IMR-90 (cell line): Measurements from ENCODE around the gene PEA15. TPM values are rescaled to one million over a fixed set of nuclear protein-coding genes. Genes with fewer than 3 reads are reported as not detected.

ENCODE experiments used
- ATAC-seq: fragments of 200-7000 bp; cut with Tn5 transposase; 2 replicates; pipeline ENCODE4 v1.9.1; 2020; ENCODE audit warnings: low read depth, mild to moderate bottlenecking, moderate library complexity
- BruUV-seq: library from RNA; stranded (reverse); fragments of 400-500 nt; replicated peaks from 2 replicates; lab custom pipeline; 2021; lab: Mats Ljungman, UMichigan
- CTCF ChIA-PET: fragments of 300-600 bp; formaldehyde crosslinking; extraction: SDS; loops from one replicate; lab custom pipeline; 2021; ENCODE audit warnings: antibody characterized with exemption; lab: Yijun Ruan, JAX
- POLR2A ChIA-PET: fragments of 300-600 bp; sonication (Branson Sonifier 250); formaldehyde crosslinking; loops from one replicate; lab custom pipeline; 2022; ENCODE audit warnings: antibody characterized with exemption; ENCODE audit not compliant: unreplicated experiment; lab: Charles Lee
- DNase-seq: peaks from one replicate; pipeline ENCODE4 v3.0.0; 2013
- H2AFZ ChIP-seq: replicated peaks from 2 replicates; pipeline ENCODE3; 2013; ENCODE audit warnings: low read length, mild to moderate bottlenecking; ENCODE audit not compliant: poor library complexity
- H2AK5ac ChIP-seq: 2 replicates; pipeline ENCODE4 v1.6.1; 2013; ENCODE audit warnings: low read depth, low read length, inconsistent platforms
- H2AK9ac ChIP-seq: replicated peaks from 2 replicates; pipeline ENCODE3; 2013; ENCODE audit warnings: mild to moderate bottlenecking, low read depth, low read length, moderate library complexity; ENCODE audit not compliant: poor library complexity
- H2BK120ac ChIP-seq: 2 replicates; pipeline ENCODE4 v1.6.1; 2013; ENCODE audit warnings: low read depth, low read length, inconsistent platforms
- H2BK15ac ChIP-seq: 3 replicates; pipeline ENCODE4 v1.6.1; 2013; ENCODE audit warnings: low read depth, low read length, inconsistent platforms
- H2BK20ac ChIP-seq: 2 replicates; pipeline ENCODE4 v1.6.1; 2013; ENCODE audit warnings: low read depth, mild to moderate bottlenecking, inconsistent platforms, low read length, moderate library complexity
- H2BK5ac ChIP-seq: 2 replicates; pipeline ENCODE4 v1.6.1; 2013; ENCODE audit warnings: mild to moderate bottlenecking, low read depth, low read length, inconsistent platforms; ENCODE audit not compliant: poor library complexity, severe bottlenecking
- H3K14ac ChIP-seq: replicated peaks from 2 replicates; pipeline ENCODE4 v1.6.1; 2013; ENCODE audit warnings: low read depth, low read length, inconsistent platforms
- H3K18ac ChIP-seq: 2 replicates; pipeline ENCODE4 v1.6.1; 2013; ENCODE audit warnings: low read depth, low read length, control low read depth
- H3K23ac ChIP-seq: 2 replicates; pipeline ENCODE4 v1.6.1; 2013; ENCODE audit warnings: low read depth, low read length, inconsistent platforms
- H3K27ac ChIP-seq: 2 replicates; pipeline ENCODE4 v1.5.1; 2013; ENCODE audit warnings: mild to moderate bottlenecking, control low read depth, low read length; ENCODE audit not compliant: insufficient read depth
- H3K27me3 ChIP-seq: 2 replicates; pipeline ENCODE4 v1.6.1; 2013; ENCODE audit warnings: low read length; ENCODE audit not compliant: control insufficient read depth, insufficient read depth
- H3K36me3 ChIP-seq: 2 replicates; pipeline ENCODE4 v1.6.1; 2013; ENCODE audit warnings: low read length, mixed read lengths; ENCODE audit not compliant: control insufficient read depth, insufficient read depth
- H3K4ac ChIP-seq: 2 replicates; pipeline ENCODE4 v1.6.1; 2013; ENCODE audit warnings: low read depth, low read length, inconsistent platforms
- H3K4me1 ChIP-seq: 2 replicates; pipeline ENCODE4 v1.6.1; 2013; ENCODE audit warnings: low read length, mixed read lengths; ENCODE audit not compliant: control insufficient read depth, insufficient read depth
- H3K4me2 ChIP-seq: 2 replicates; pipeline ENCODE4 v1.6.1; 2013; ENCODE audit warnings: low read depth, mild to moderate bottlenecking, control low read depth, low read length, moderate library complexity
- H3K4me3 ChIP-seq: 2 replicates; pipeline ENCODE4 v1.5.1; 2013; ENCODE audit warnings: low read depth, mild to moderate bottlenecking, control low read depth, low read length, moderate library complexity; ENCODE audit not compliant: insufficient read depth
- H3K56ac ChIP-seq: 2 replicates; pipeline ENCODE4 v1.6.1; 2013; ENCODE audit warnings: low read length, inconsistent platforms; ENCODE audit not compliant: insufficient read depth; ENCODE audit errors: extremely low read depth
- H3K79me1 ChIP-seq, 2 experiments: 2 replicates each; pipeline ENCODE4 v1.6.1; 2013; ENCODE audit warnings: low read length in 2 of 2, inconsistent platforms in 1 of 2, low read depth in 1 of 2
- H3K9ac ChIP-seq: 2 replicates; pipeline ENCODE4 v1.6.1; 2013; ENCODE audit warnings: low read depth, low read length, control low read depth
- H3K9me1 ChIP-seq: 2 replicates; pipeline ENCODE4 v1.6.1; 2013; ENCODE audit warnings: low read length, inconsistent platforms; ENCODE audit not compliant: insufficient read depth
- H3K9me3 ChIP-seq: 2 replicates; pipeline ENCODE4 v1.6.1; 2013; ENCODE audit warnings: low read length; ENCODE audit not compliant: control insufficient read depth, insufficient read depth
- H4K20me1 ChIP-seq: 2 replicates; pipeline ENCODE4 v1.6.1; 2013; ENCODE audit warnings: low read length, inconsistent platforms; ENCODE audit not compliant: insufficient read depth
- H4K5ac ChIP-seq: 2 replicates; pipeline ENCODE4 v1.6.1; 2013; ENCODE audit warnings: mild to moderate bottlenecking, low read depth, low read length, control low read depth
- H4K8ac ChIP-seq, 2 experiments: 2 replicates each; pipeline ENCODE4 v1.6.1; 2013; ENCODE audit warnings: low read depth in 2 of 2, low read length in 2 of 2, control low read depth in 1 of 2, inconsistent platforms in 1 of 2
- H4K91ac ChIP-seq: 2 replicates; pipeline ENCODE4 v1.6.1; 2013; ENCODE audit warnings: low read depth, low read length, inconsistent platforms; ENCODE audit not compliant: insufficient read depth
- CHD1 ChIP-seq: IDR thresholded peaks from 2 replicates; pipeline ENCODE4 v1.6.1; 2012; ENCODE audit warnings: low read depth, low read length, improper control_type of control experiment
- FOS ChIP-seq: fragments of 150-350 bp; IDR thresholded peaks from 2 replicates; pipeline ENCODE4 v1.6.1; 2016; ENCODE audit warnings: low read depth, low read length
- MAZ ChIP-seq: IDR thresholded peaks from 2 replicates; pipeline ENCODE4 v1.6.1; 2012; ENCODE audit warnings: low read depth, mild to moderate bottlenecking, low read length, improper control_type of control experiment, moderate library complexity, borderline replicate concordance
- NFE2L2 ChIP-seq: fragments of 150-350 bp; IDR thresholded peaks from 2 replicates; pipeline ENCODE4 v1.6.1; 2016; ENCODE audit warnings: low read depth, mild to moderate bottlenecking, low read length
- POLR2A ChIP-seq: IDR thresholded peaks from 2 replicates; pipeline ENCODE4 v1.6.1; 2012; ENCODE audit warnings: mild to moderate bottlenecking, low read depth, low read length
- RCOR1 ChIP-seq: IDR thresholded peaks from 2 replicates; pipeline ENCODE4 v1.6.1; 2012; ENCODE audit warnings: mild to moderate bottlenecking, low read length, improper control_type of control experiment; ENCODE audit not compliant: insufficient replicate concordance
- WGBS, 2 experiments: methylation state at CpG; one replicate each; pipeline versions ENCODE4 v1.1.5 to v1.1.7; 2013; ENCODE audit warnings: missing lambda C conversion rate in 2 of 2; ENCODE audit not compliant: insufficient read length in 1 of 2; ENCODE audit errors: extremely low coverage in 2 of 2; 5-methylcytosine and 5-hydroxymethylcytosine counted together
- dilution Hi-C: fragments of 300-500 bp; cut with HindIII; formaldehyde crosslinking; loops from one replicate; pipeline ENCODE4 v1.14.3; 2018; ENCODE audit warnings: low sequenced_read_pairs; ENCODE audit not compliant: unreplicated experiment
- in situ Hi-C: fragments of 300-500 bp; cut with MboI; formaldehyde crosslinking; loops from 3 replicates; pipeline ENCODE4 v1.14.3; 2019; ENCODE audit warnings: low sequenced_read_pairs, inconsistent platforms, mixed read lengths
- intact Hi-C: fragments of 100-400 bp; cut with micrococcal nuclease; formaldehyde crosslinking; loops from 2 replicates; pipeline ENCODE4 v1.10.0; 2022
- polyA plus RNA-seq, 3 experiments: library from polyadenylated mRNA; depleted of rRNA; stranded (reverse); fragments of >200 nt; gene quantifications; 2 replicates each; pipeline ENCODE4 v1.2.3, GENCODE V29; 2012; ENCODE audit warnings: low replicate concordance in 1 of 3
- total RNA-seq: library from RNA; depleted of rRNA; stranded (reverse); fragments of >200 nt; gene quantifications from 2 replicates; pipeline ENCODE4 v1.2.3, GENCODE V29; 2012
- TF ChIP-seq, protein P1 (sequence below): conservative IDR thresholded peaks from 2 replicates; pipeline ENCODE4 v1.5.1; 2012; ENCODE audit warnings: mild to moderate bottlenecking, low read depth, low read length, improper control_type of control experiment

Gene PEA15
- total and polyA plus RNA-seq, 2 of the 4 experiments (the other 2 are of a cell fraction) = 296 to 754 TPM

DNA sequence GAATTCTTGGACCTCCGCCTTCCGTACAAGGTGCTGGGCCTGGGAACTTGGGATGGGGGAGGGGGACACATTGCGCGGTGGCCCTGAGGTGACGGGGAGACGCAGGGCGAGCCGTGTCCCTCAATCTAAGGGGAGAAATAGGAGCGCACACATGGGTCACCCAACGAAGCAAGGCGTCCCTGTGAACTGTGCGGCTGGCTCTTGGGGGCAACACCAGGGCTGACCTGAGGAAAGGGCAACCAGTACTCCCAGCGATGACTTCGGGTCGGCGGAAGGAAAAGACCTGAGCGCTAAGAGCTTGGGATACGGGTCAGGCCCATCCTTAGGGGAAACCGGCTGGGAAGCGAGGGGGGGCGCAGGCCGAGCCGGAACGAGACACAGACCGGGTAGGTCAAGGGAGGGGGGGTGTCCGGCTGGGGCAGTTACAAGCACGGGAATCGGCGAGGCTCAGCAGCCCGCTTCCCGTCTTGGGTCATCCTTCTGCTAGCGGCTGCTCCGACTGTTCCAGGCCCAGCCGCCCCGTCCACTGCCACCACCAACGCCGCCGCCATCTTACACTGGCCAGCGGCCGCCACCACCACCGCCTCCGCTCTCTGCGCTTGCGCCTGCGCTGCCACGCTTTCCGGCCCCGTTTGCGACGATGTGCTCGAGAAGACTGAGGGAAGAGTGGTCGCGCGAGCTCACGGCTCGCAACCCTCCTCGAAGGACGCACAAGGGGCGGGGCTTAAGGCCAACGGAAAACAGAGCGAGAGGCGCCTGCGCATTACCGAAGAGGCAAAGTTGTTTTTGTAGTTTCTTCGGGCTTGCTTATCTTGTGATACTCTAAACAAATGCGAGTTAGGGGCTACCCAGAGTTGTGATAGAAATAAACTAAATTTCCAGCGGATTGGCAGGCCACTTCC is 57.0 kb downstream of the PEA15 start, which contains the start of gene DCAF8:
DCAF8 (minus strand) TSS at position 657 of the 902 bp plus-strand sequence. CDS start 18,541 bp downstream, outside the sequence.
- peak within 1 kb of the TSS; percentile 96 for H3K4ac ChIP-seq
- dilution Hi-C loops (no loop called here), in situ Hi-C loops (no loop called here), intact Hi-C loops (loop anchor here (1.0 kb wide), 1 partner anchor 23 kb away; the partner anchor contains the start of gene PEX19)
- peak within 1 kb of the TSS; percentile 71 for H3K4me3 ChIP-seq
- ChIA-PET CTCF (interaction anchor here (1.0 to 1.6 kb wide), 2 partner anchors 18 to 69 kb away, joined by 3 to 4 read pairs; no protein-coding TSS in a partner anchor), POLR2A (interaction anchor here (0.5 to 1.0 kb wide), 3 partner anchors 14 to 181 kb away, joined by 3 read pairs; no protein-coding TSS in a partner anchor)
- peak within 1 kb of the TSS; percentile 97 for H3K23ac ChIP-seq
- no peaks in the 10 kb centered on the region for H3K27me3 ChIP-seq
- peak within 1 kb of the TSS; percentile 90 for H2AFZ ChIP-seq
- ATAC-seq = peak; percentile 97
- H3K18ac ChIP-seq = peak within 1 kb of the TSS; percentile 77
- H3K27ac ChIP-seq = peak within 1 kb of the TSS; percentile 91
- H4K8ac ChIP-seq = peak within 1 kb of the TSS; percentile 91 to 96
- peak within 1 kb of the TSS; percentile 82 for H2BK120ac ChIP-seq
- BruUV-seq = TSS peak; percentile 53
- peak within 1 kb of the TSS; percentile 89 for H4K5ac ChIP-seq
- DNase-seq = peak; percentile 97
- H2BK15ac ChIP-seq = peak within 1 kb of the TSS; percentile 57; the same call in 2 of the 3 replicates
- H3K36me3 ChIP-seq = no peaks in the 10 kb centered on the region
- peaks cover 12 to 42% of the 10 kb centered on the region in 2 experiments; a peak in 3 of 4 replicates for H3K79me1 ChIP-seq
- peak within 1 kb of the TSS; percentile 95 for H3K14ac ChIP-seq
- peak within 1 kb of the TSS; percentile 97 for H2AK5ac ChIP-seq
- peaks cover 2% of the 10 kb centered on the region; the same call in 1 of the 2 replicates for H3K4me1 ChIP-seq
- peak within 1 kb of the TSS; percentile 92 for H3K9ac ChIP-seq
- H3K56ac ChIP-seq = peak within 1 kb of the TSS; percentile 95
- H2BK5ac ChIP-seq = peak within 1 kb of the TSS; percentile 91
- H2BK20ac ChIP-seq = peak within 1 kb of the TSS; percentile 30
- H4K20me1 ChIP-seq = peaks cover 19% of the 10 kb centered on the region
- peak within 1 kb of the TSS; percentile 84 for H3K4me2 ChIP-seq
- 0% methylated on average over 13 of the region's 67 CpGs; no CpG with 5 or more reads in 1 of the 2 experiments for WGBS, 2 experiments
- H4K91ac ChIP-seq = peak within 1 kb of the TSS; percentile 97
- H3K9me3 ChIP-seq = no peaks in the 10 kb centered on the region
- TF ChIP-seq FOS = no peak
- TF ChIP-seq RCOR1 = no peak
- TF ChIP-seq CHD1 = peak; percentile 86; the same call in 1 of the 2 replicates
- no peak for TF ChIP-seq NFE2L2
- TF ChIP-seq, protein P1, sequence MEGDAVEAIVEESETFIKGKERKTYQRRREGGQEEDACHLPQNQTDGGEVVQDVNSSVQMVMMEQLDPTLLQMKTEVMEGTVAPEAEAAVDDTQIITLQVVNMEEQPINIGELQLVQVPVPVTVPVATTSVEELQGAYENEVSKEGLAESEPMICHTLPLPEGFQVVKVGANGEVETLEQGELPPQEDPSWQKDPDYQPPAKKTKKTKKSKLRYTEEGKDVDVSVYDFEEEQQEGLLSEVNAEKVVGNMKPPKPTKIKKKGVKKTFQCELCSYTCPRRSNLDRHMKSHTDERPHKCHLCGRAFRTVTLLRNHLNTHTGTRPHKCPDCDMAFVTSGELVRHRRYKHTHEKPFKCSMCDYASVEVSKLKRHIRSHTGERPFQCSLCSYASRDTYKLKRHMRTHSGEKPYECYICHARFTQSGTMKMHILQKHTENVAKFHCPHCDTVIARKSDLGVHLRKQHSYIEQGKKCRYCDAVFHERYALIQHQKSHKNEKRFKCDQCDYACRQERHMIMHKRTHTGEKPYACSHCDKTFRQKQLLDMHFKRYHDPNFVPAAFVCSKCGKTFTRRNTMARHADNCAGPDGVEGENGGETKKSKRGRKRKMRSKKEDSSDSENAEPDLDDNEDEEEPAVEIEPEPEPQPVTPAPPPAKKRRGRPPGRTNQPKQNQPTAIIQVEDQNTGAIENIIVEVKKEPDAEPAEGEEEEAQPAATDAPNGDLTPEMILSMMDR = 0 out of 2 replicates have a peak, but pooled peaks have one; percentile 1
- peak; percentile 97 for TF ChIP-seq POLR2A
- peak; percentile 28; the same call in 1 of the 2 replicates for TF ChIP-seq MAZ
- H2AK9ac ChIP-seq = peak within 1 kb of the TSS; percentile 100
- peaks cover 4% of the 10 kb centered on the region for H3K9me1 ChIP-seq
